ENCODE results near the gene MAMDC4.

The MAMDC4 gene

DNA sequence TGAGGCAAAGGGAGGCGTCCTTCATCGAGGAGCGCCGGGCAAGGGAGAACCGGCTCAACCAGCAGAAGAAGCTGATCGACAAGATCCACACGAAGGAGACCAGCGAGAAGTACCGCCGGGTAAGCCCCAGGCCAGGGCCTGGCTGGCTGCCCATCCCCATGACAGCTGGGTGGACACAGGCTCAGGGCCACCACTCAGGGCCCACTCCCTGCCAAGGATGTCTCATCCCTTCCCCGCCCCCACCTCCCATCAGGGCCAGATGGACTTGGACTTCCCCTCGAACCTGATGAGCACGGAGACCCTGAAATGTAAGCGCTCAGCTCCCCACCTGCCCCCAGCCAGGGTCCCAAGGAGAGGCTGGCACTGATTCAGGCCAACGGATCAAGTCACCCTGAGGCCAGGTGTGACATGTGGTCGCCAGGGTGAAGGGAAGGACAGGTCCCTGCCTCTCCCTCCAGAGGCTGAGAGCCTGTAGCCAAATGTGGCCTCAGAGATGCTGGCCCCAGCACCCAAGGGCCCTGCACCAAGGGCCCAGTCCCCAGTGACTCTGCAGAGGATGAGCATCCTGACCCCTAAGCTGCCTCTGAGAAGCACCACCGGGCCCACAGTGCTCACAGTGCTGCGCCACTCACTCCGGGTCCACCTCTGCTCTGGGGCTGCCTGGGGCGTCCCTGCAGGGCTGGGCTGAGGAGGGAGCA lies 47.5 kb upstream of the MAMDC4 start:
- Histone ChIP-seq H3F3A (ENCODE audit: low read depth) (no peaks in the 10 kb centered on the region), H3K27me3 (ENCODE audit: insufficient read depth, low read length, poor library complexity, severe bottlenecking) (no peaks in the 10 kb centered on the region), H3K4me1 (ENCODE audit: insufficient read depth, low read length, poor library complexity, severe bottlenecking) (peaks cover 29% of the 10 kb centered on the region), H3K79me2 (ENCODE audit: insufficient read depth, low read length) (peaks cover 37% of the 10 kb centered on the region), H3K4me2 (ENCODE audit: low read depth, low read length, poor library complexity, severe bottlenecking) (no peak overlapping the region), H3K4me3 (ENCODE audit: low read length, poor library complexity, severe bottlenecking) (no peak overlapping the region), H4K20me1 (ENCODE audit: insufficient read depth, low read length, poor library complexity, severe bottlenecking) (peaks cover 23% of the 10 kb centered on the region), H3K9ac (ENCODE audit: low read depth, low read length, poor library complexity, severe bottlenecking) (no peak overlapping the region), H3K9me3 (ENCODE audit: insufficient read depth, low read depth, low read length) (no peaks in the 10 kb centered on the region), H3K36me3 (ENCODE audit: insufficient read depth, low read length) (no peaks in the 10 kb centered on the region), H2AFZ (ENCODE audit: low read length) (no peak overlapping the region), H3K9me2 (replicated peaks; ENCODE audit: low read depth, low read length) (no peaks in the 10 kb centered on the region)
- TF ChIP-seq EZH2phosphoT487 (IDR thresholded peaks at IDR 0.05; ENCODE audit: borderline replicate concordance) (no peak), CTCF (conservative IDR thresholded peaks at IDR 0.05; ENCODE audit: low read length) (no peak)

GRCh38 chr9:136805207-136805740 lies 46.9 kb upstream of the MAMDC4 start:
- H2AFZ ChIP-seq (ENCODE audit: low read length), result no peak overlapping the region
- TF ChIP-seq CTCF (conservative IDR thresholded peaks at IDR 0.05; ENCODE audit: low read length) (no peak), EZH2phosphoT487 (IDR thresholded peaks at IDR 0.05; ENCODE audit: borderline replicate concordance) (no peak)
- H3K9ac ChIP-seq (ENCODE audit: low read depth, low read length, poor library complexity, severe bottlenecking), result no peak overlapping the region
- no peaks in the 10 kb centered on the region for H3K27me3 ChIP-seq (ENCODE audit: insufficient read depth, low read length, poor library complexity, severe bottlenecking)
- H4K20me1 ChIP-seq (ENCODE audit: insufficient read depth, low read length, poor library complexity, severe bottlenecking), result peaks cover 29% of the 10 kb centered on the region
- no peak overlapping the region for H3K4me2 ChIP-seq (ENCODE audit: low read depth, low read length, poor library complexity, severe bottlenecking)
- peaks cover 35% of the 10 kb centered on the region for H3K4me1 ChIP-seq (ENCODE audit: insufficient read depth, low read length, poor library complexity, severe bottlenecking)
- peaks cover 43% of the 10 kb centered on the region for H3K79me2 ChIP-seq (ENCODE audit: insufficient read depth, low read length)
- no peaks in the 10 kb centered on the region for H3K9me3 ChIP-seq (ENCODE audit: insufficient read depth, low read depth, low read length)
- no peaks in the 10 kb centered on the region for H3K9me2 ChIP-seq (replicated peaks; ENCODE audit: low read depth, low read length)
- no peaks in the 10 kb centered on the region for H3F3A ChIP-seq (ENCODE audit: low read depth)
- no peaks in the 10 kb centered on the region for H3K36me3 ChIP-seq (ENCODE audit: insufficient read depth, low read length)
- H3K4me3 ChIP-seq (ENCODE audit: low read length, poor library complexity, severe bottlenecking), result no peak overlapping the region

DNA sequence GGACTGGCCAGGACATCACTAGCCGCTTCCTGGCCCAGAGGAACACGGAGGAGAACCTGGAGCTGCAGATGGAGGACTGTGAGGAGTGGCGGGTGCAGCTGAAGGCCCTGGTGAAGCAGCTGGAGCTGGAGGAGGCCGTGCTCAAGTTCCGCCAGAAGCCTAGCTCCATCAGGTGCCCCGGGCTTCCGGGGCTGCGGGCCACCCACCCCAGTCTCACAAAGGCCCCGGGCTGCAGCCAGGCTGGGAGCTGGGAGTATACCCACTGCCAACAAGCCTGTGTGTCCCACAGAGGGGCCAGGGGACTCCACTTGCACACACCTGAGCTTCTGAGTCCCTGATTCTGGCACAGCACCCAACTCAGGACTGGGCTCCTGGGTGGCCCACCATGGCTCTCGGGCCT lies 46.1 kb upstream of the MAMDC4 start:
- H2AFZ ChIP-seq (ENCODE audit: low read length), result no peak overlapping the region

More for the DNA sequence above, 46.1 kb upstream of the MAMDC4 start:
- peaks cover 51% of the 10 kb centered on the region for H3K79me2 ChIP-seq (ENCODE audit: insufficient read depth, low read length)
- peak overlapping the region; percentile 91 for H3K9ac ChIP-seq (ENCODE audit: low read depth, low read length, poor library complexity, severe bottlenecking)
- peaks cover 34% of the 10 kb centered on the region for H4K20me1 ChIP-seq (ENCODE audit: insufficient read depth, low read length, poor library complexity, severe bottlenecking)
- peak overlapping the region; percentile 99 for H3K4me2 ChIP-seq (ENCODE audit: low read depth, low read length, poor library complexity, severe bottlenecking)
- no peaks in the 10 kb centered on the region for H3K9me3 ChIP-seq (ENCODE audit: insufficient read depth, low read depth, low read length)
- no peaks in the 10 kb centered on the region for H3F3A ChIP-seq (ENCODE audit: low read depth)
- no peaks in the 10 kb centered on the region for H3K36me3 ChIP-seq (ENCODE audit: insufficient read depth, low read length)
- H3K4me3 ChIP-seq (ENCODE audit: low read length, poor library complexity, severe bottlenecking), result peak overlapping the region; percentile 84
- no peaks in the 10 kb centered on the region for H3K27me3 ChIP-seq (ENCODE audit: insufficient read depth, low read length, poor library complexity, severe bottlenecking)
- peaks cover 37% of the 10 kb centered on the region for H3K4me1 ChIP-seq (ENCODE audit: insufficient read depth, low read length, poor library complexity, severe bottlenecking)
- TF ChIP-seq EZH2phosphoT487 (IDR thresholded peaks at IDR 0.05; ENCODE audit: borderline replicate concordance) (no peak), CTCF (conservative IDR thresholded peaks at IDR 0.05; ENCODE audit: low read length) (no peak)
- H3K9me2 ChIP-seq (replicated peaks; ENCODE audit: low read depth, low read length), result no peaks in the 10 kb centered on the region
